HK-2 (cell line): ENCODE measurements around the gene DENND1A.

Experiments used
- DNase-seq: peaks from one replicate; pipeline ENCODE4 v3.0.0-alpha.2; 2018; ENCODE audit not compliant: unreplicated experiment

Gene DENND1A

DNA sequence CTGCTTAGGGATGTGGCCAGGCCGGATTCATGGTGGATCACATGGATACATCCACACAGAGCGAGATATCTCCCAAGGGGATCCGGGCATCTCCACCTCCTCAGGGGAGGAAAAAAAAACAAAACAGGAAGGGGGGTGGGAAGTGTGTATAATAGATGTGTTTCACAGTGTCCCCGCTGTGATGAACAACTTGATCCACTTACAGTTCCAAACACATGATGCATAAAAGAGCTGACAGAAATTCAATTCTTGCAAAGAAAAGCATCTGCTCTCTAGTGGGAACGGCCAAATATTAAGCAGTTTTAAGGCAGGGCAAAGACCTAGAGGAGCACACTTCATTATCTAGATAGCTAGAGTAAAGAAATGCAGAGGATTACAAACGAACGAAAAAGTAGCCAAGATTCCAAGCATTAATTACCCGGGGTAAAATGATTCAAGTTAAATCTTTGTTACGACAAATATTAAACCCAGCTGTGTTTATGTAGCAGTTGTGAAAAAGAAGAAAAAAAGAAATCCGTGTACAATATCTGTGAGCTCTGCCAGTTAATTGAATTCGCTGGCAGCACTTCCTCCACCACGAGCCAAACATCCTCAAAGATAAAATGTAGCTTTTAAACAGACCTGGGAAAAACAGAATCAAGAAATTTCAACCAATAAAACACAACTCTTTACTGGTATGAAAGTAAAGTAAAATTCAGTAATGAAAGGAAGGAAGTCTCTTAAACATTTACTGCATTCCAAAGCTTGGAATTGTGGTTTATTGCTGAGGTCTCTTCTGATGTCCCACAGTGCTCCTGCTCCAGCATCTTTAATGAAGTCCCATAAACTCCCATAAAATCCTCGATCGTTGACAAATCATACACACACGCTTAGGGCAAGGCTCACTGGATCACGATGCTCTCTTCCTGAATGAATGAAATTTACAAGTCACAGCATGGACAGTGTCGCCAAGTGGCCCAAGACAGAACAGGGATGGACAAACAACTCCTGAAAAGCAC lies 360.9 kb downstream of the DENND1A start:
- no peak for DNase-seq

DNA sequence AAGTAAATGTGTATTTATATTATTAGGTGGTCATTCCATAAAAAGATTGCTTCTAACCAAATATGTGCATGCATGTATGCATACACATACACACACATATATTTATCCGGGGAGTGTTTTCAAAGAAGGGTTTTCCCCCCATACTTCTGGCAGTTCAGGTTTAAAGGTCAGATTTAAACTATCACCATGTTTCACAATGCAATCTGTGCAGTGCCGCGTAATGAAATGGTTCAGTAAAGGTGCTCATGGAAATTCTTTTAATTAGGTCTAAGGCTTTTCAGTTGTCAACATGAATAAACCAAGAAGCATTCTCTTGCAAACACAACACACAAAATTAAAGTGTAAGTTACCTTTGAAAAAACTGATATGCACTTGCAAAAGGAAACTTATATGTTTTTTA lies 362.9 kb downstream of the DENND1A start:
- no peak for DNase-seq

DNA sequence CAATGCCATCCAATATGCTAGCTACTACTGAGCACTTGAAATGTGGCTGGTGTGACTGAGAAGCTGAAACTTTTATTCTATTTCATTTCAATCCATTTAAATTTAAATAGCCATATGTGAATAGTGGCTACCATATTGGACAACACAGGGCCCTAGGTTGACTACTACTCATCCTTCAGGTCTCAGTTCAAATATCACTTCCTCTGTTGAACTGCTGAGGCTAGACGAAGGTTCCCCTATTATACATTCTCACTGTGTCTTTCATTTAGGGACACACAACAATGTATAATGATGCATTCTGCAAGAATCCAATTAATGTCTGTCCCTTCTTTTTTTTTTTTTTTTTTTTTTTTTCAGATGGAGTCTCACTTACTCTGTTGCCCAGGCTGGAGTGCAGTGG lies 365.3 kb downstream of the DENND1A start:
- no peak for DNase-seq

DNA sequence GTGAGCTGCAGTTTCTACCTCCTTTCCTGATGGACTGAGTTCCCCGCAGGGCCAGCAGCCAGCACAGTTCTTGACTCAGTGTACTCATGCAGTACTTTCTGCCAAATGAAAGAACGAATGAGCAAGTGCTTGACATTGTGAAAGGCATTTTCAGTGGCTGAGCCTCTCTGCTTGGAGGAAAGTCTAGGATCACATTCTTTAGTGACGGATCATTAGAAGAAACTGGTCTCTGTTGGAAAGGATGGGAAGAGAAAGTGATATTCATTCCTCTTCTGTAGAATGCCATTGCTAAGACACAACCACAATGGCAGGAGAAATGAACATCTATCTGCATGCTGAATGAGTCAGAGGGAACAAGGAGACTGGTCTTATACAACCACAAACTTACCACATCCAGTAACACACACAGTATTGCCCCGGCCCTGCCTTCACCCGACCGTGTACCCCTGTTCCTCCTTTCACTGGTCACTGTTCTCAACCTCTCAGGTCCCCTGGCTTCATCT lies 367.0 kb downstream of the DENND1A start:
- DNase-seq: no peak

DNA sequence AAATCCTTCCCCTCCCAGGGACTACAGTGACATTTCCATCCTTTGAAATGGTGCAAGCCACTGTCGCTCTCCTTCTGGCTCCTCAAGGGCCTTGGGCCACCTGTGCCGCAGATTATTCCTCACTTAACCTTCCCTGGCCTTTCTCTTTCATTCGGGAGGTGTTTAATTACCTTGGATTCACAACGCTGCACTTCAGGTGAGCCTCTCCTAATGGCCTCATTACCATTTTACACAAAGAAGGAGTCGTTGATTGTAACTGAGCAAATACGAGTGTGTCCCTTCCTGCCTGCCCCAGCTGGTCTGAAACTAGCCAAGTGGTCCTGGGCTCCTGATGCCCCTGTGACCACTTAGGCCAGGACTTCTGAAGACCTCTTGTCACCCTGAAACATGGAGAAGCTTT lies 368.9 kb downstream of the DENND1A start:
- no peak for DNase-seq

DNA sequence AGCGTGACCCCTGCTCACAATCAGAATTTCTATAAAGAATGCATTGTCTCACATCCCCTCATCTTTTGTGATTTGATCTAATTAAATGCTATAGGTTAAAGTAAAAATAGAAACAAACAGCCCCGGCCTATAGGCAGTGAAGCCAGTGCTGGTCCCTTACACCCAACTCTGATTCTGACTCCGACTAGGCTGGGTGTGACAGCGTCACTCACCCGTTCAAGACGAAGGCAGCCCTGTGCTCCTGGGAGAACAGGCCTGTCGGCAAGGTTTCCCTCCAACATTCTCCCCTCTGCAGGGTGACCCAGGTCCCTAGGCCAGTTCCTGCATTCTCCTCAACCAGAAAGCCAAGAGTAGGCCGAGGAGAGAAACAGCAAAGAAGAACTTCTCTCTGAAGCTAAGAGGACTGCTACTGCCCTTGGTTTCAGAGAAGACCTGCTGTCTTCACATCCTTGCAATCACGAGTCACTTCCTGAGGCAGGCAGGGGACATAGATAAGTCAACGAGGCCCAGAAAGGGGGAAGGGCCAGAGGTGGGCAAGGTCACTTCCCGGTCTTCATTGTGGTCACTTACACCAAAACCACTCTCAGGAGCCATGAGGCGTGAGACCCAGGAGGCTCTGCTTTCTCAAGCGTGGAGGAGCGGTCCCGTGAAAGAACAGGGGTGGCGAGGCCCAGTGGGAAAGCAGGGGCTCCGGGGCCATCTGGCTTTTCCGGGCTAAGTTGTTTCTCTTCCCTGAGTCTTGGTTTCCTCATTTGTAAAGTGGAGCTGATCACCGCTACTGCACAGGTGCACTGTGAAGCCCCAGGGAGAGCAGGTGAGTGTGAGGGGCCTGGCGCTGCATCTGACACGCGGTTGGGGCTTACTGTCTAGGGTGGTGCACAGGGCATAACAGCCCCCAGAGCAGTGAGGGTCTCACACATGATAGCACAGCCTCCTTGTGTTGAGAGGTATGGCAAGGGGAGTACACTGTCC lies 373.2 kb downstream of the DENND1A start:
- peak; percentile 45 for DNase-seq

DNA sequence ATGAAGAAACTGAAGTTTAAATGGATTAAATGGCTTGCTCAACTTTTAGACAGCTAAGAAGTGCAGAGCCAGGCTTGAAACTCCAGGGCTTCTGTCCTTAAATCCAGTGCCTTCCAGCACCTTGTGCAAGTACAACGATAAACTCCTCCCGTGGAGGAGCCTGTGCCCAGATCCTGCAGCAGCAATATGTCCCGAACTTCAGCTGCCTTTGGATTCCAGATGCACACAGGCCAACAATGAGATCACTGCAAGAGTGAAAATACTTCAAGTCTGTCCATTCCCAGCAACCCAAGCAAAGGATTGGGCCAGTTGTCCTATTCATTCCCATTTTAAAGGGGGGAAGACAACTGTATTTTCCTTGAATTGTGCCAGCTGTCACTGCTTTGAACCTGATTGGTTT lies 374.3 kb downstream of the DENND1A start:
- no peak for DNase-seq

DNA sequence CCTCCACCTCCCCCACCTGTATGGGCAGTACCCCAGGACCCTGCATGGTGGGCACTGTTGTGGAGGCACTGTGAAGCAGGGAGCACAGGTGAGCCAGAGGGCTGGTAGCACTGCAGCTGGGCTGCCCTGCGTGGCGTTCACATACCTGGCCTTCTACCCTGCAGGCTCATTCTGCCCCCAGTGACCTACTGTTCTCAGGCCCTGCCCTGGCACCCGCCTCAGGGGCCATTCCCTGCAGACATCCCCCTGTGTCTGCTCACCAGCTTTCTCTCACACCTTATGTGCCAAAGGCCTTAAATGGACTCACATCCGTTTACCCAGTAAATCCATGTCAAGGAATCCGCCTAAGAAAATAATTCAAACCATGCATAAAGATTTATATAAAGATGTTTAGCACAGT lies 377.4 kb downstream of the DENND1A start:
- DNase-seq: no peak

DNA sequence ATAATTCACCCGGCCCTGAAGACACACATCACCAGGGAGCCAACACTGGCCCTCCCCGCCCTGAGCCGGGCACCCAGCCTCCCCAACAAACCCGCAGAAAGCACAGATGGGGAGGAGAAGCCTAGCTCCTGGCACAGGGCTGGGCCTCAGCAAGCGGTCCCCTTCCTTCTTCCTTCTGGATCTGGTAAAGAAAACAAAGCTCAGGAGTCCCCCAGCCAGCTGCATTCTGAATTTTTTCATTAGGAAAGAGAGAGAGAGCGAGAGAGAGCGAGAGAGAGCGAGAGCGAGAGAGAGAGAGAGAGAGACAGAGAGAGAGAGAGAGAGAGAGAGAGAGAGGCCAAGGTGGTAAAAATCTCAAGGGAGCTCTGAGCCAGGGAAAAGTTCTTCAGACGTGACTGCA lies 378.2 kb downstream of the DENND1A start:
- no peak for DNase-seq

DNA sequence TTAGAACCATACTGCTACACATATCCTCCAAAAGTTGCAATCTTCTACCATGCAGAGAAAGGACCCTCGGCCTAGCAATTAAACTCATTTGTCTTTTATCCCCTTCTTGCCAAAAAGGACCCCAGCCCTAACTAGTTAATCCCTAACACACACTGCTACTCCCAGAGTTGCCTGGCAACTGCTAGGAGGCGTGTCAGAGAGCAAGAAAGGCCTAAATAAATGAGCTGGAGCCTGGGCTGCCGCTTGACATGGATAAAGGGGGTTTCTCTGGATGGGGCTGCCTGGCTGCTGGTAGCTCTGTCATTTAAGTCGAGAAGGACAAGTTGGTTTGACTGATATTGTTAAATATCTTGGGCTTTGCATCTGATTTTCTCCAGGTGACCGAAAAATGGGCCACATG lies 379.1 kb downstream of the DENND1A start:
- no peak for DNase-seq

DNA sequence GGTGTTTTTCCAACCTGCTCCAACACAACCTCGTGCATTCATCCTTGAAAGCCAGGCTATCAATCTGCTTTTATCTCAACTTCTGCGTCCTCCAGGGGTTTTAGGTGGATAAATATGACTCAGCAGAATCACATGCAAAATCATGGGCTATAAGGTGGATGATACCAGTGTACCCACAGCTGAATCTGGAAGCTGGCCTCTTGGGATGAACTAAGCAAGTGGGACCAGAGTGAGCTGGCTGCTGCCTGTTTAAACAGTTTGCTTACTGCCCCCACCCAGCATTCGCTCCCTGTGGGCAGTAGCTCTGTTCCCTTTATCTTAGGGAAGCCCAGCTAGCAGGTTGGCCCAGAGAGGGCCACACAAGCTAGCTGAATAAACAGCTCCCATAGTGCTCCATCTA lies 379.9 kb downstream of the DENND1A start:
- DNase-seq: no peak

DNA sequence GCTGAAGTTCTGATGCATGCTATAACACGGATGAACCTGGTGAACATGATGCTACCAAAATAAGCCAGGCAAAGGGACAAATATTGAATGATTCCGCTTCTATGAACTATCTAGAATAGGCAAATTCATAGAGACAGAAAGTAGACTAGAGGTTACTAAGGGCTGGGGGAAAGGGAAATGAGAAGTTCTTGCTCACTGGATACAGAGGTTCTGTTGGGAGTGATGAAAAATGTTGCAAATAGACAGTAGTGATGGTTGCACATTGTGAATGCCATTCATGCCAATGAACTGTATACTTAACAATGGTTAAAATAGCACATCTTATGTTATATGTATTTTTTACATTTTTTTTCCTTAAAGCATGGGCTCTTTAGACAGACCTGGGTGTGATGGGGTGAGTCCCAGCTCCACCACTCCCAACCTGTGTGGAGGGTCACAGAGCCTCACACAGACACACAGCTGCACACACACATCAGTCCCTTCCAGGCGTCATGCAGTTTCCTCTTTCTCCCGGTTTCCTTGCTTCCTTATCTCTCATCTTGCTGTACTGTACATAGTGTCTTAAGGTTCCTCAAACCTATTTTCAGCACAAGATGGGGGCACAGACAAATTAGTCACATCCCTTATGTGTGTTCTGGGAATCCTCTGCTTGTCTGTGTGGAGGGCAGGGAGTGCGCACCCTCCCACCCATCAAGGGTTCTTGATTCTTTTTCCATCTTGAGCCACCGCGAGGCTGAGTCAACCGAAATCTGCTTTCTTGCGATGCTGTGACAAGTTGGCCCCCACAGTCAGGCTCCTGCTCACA lies 381.0 kb downstream of the DENND1A start:
- DNase-seq: no peak

DNA sequence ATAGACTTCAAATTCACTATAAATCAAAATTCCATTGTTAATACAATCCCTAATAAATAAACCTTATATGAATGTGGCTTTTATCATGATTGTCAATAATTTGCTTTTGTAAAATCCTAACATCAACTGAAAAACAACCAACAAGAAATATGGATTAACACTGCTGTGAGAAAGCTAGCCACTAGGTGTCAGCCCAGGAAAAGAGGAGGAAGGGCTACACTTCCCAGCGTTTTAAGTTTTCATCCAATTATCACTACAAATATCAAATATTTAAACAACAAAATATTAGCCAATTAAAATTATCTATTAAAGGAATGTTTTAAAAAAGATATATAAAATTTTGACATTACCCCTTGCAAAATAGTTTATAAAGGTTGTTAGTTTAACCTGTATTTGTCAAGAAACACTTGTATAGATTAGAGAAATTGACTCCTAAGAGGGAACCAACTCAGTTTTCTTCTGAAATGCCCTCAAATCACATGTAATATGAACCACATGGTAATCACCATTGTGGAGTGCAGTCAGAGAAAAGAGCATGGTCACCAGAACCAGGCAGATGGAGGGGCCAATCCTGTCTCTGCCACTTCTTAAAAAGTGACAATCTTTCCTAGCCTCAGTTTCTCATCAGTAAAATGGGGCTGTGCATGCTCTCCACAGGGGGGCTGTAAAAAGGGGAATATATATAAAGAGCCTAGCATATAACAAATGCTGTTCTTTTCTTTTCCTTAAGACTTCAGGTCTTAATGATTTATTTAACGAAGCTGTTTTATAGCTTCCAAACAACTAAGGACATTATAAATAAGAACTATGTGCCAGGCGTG lies 385.7 kb downstream of the DENND1A start:
- DNase-seq: no peak

DNA sequence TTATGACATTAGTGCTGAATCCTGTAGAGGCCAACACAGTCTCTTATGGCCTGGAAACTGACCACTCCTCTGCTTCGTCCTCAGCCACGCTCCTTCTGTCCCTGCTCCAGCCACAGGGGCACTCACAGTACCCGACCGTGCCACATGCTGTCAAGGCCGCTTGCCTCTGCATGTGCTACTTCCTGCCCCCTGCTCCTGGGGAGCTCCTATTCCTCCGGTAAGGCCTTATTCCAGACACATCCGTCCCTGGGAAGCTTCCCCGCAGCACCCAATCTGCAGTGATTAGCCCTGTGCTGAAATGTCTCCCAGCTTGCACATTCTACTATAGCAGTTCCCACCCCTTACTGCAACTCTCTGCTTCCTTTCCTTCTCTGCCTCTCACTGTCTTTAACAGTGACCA lies 386.4 kb downstream of the DENND1A start:
- DNase-seq: no peak

DNA sequence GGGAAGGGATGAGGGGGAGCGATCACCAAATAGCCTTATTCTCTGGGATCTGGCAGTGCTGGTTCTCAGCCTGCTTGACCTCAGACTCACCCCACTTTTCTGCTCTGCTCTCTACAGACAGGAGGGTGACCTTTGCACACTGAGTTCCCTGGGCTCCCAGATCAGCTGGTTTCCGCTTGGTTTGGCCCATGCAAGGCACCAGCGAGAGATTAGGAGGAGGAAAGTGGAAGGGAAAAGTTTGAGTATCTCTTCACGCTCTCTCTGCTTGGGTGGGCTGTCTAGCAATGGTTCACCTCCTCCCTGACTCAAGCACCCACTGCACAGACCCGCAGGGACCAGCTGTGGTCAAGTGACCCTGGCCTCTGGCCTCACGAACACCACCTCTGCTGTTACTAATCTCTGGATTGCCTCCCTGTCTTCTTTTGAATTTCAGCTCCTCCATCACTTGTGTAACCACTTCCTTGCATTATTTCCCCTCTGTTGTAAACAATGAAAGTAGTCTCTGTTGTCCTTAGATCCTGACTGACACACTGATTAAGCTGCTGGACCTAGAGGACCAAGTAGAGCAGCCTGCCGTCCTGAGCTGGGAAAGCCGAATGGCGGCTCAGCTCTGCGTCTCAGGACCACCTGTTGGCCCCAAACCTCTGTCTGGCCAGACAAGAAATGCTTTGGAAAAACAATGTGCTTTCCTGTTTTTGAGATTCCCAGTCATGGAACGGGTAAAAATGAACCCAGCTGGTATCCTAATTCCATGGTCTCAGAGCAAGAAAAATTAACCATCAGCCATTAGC lies 387.3 kb downstream of the DENND1A start:
- no peak for DNase-seq

DNA sequence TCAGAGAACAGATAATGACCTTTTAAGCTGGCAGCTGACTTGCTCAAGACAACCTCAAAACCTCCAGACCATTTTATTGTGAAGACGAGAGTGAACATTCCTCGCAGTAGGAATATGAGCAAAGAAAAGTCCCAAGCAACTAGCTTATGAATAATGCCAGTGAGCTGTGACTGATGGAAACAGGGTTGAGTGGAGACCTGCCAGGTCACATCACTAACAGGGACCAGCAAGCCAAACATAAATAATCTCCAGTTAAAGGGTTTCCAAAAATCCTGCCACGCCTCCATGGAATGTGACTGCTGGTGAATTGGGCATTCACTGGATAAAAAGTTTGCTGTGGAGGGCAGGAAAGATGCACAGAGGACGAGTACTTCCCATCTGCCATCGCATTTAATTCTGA lies 388.5 kb downstream of the DENND1A start:
- DNase-seq: no peak

DNA sequence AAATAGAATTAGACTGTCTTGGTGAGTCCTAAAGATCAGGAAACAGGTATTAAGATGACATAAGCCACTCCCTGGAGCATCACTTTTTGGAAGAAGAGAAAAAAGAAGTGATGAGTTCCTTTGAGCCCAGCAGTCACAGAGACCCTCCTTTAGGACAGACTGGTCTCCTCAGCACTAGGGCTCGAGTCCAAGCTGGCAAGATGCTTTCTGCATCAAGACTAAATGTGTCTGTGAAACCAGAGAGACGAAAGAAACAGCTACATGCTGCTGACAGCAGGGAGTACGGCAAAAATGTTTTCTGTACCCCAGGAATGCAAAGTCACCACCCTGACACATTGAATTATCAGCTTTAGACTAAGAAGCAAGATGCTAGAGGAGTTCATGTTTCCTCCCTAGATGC lies 389.5 kb downstream of the DENND1A start:
- no peak for DNase-seq

DNA sequence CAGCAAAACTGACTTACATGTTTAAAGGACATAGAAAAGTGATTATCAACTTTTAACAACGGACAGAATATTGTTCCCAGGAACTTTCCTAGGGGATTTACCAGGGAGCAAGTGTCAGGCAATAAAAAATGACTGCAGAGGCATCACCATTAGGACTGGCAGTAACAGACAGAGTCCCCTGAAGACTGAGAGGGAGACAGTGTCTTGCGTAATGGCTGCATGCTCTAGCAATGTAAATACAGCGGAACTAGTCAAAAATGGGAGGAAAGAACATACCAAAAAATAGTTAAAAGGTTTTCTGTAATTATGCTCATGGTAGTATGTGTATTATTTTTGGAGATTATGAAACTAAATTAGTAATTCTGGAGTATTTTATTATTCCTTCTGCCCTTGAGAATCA lies 392.1 kb downstream of the DENND1A start:
- no peak for DNase-seq

DNA sequence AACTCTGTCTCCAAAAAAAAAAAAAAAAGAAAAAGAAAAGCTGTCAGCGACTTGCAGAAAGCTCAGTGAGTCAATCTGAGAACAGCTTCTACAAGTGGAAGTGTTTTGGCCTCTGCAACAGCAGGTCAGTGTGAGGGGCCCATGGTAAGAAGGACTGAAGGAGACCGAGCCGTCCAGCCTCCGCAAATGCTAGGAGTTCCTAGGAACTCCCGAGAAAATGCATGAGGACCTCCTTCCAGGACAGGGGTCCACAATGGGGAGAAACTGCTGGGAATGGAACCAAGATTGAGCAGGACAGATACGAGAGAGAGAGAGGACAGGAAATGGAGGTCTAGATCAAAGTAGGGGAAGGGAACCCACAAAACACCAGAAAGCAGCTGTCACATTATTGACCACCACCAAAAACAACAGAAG lies 393.5 kb downstream of the DENND1A start:
- no peak for DNase-seq

DNA sequence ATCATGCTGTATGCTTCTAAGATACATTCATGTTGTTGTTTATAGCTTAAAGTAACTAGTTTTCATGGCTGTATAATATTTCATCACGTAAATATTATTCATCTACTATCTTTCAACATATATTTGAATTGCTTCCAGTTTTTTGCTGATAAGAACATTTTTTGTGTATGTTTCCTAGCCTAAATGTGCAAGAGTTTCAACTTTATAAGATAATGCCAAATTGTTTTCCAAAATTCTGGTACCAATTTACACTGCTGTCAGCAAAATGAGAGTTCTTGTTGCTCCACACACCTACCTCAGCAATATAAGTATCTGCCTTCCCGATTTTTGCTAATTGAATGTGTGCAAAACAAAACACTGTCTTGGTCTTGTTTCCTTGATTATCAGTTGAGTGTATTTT lies 395.6 kb downstream of the DENND1A start:
- DNase-seq: no peak
